GM18502 (cell line): ENCODE data around the gene COP1.
"Not testable (repeated sequence)": the region's sequence is repeated elsewhere in the genome, so short reads cannot be mapped to it uniquely, and the experiment has no call there.

Source experiments
- ATAC-seq: cut with Tn5 transposase; IDR thresholded peaks from one replicate; pipeline ENCODE4 v1.9.1; 2021; ENCODE audit warnings: mild to moderate bottlenecking; ENCODE audit not compliant: unreplicated experiment, poor library complexity

The COP1 gene

GRCh38 chr1:176051902-176052518, 155.1 kb downstream of the COP1 start:
- no peak for ATAC-seq

- ATAC-seq = no peak
These were observed 155.7 kb downstream of the COP1 start for GRCh38 chr1:176051402-176051801.

- ATAC-seq = no peak
These were observed 157.5 kb downstream of the COP1 start for GRCh38 chr1:176049582-176049981.

- ATAC-seq = no peak
These were observed 160.2 kb downstream of the COP1 start for GRCh38 chr1:176046926-176047325.

GRCh38 chr1:176043537-176043936, 163.5 kb downstream of the COP1 start:
- ATAC-seq = no peak

- ATAC-seq = no peak
These were observed 173.2 kb downstream of the COP1 start for GRCh38 chr1:176033881-176034280.

GRCh38 chr1:176033474-176033873, 173.6 kb downstream of the COP1 start:
- no peak for ATAC-seq

- no peak for ATAC-seq
These were observed 174.9 kb downstream of the COP1 start for GRCh38 chr1:176032040-176032645.

GRCh38 chr1:176029609-176030008, 177.5 kb downstream of the COP1 start:
- no peak for ATAC-seq

GRCh38 chr1:176029155-176029554, 177.9 kb downstream of the COP1 start:
- ATAC-seq = no peak

GRCh38 chr1:176027934-176028333, 179.2 kb downstream of the COP1 start:
- ATAC-seq = not testable (repeated sequence)

GRCh38 chr1:176022574-176022973, 184.5 kb downstream of the COP1 start:
- ATAC-seq = no peak

- no peak for ATAC-seq
These were observed 189.4 kb downstream of the COP1 start for GRCh38 chr1:176017722-176018121.

GRCh38 chr1:176009951-176010350, 197.1 kb downstream of the COP1 start:
- ATAC-seq = no peak

- ATAC-seq = not testable (repeated sequence)
These were observed 199.2 kb downstream of the COP1 start for GRCh38 chr1:176007756-176008389.

- ATAC-seq = not testable (repeated sequence)
These were observed 212.4 kb downstream of the COP1 start for GRCh38 chr1:175994660-175995059.

- ATAC-seq = not testable (repeated sequence)
These were observed 214.3 kb downstream of the COP1 start for GRCh38 chr1:175992825-175993224.

GRCh38 chr1:175992202-175992601, 214.9 kb downstream of the COP1 start:
- ATAC-seq = not testable (repeated sequence)

GRCh38 chr1:175984813-175985212, 222.3 kb downstream of the COP1 start:
- ATAC-seq = no peak

GRCh38 chr1:175984057-175984812, 222.9 kb downstream of the COP1 start:
- ATAC-seq = no peak

- not testable (repeated sequence) for ATAC-seq
These were observed 223.7 kb downstream of the COP1 start for GRCh38 chr1:175983363-175983762.
